KBM-7 (cell line): ENCODE data around the gene SMARCA4.
"Not testable (repeated sequence)": the region's sequence is repeated elsewhere in the genome, so short reads cannot be mapped to it uniquely, and the experiment has no call there.

ENCODE experiments used
- DNase-seq: peaks from one replicate; pipeline ENCODE4 v3.0.0-alpha.2; 2015
- in situ Hi-C: fragments of 300-500 bp; cut with MboI; formaldehyde crosslinking; loops from 2 replicates; pipeline ENCODE4 v1.14.3; 2020; ENCODE audit warnings: low sequenced_read_pairs, low pct_unique_long_range_greater_than_20kb, mixed read lengths

SMARCA4 gene

GRCh38 chr19:11047866-11048265 lies 87.0 kb downstream of the SMARCA4 start:
- DNase-seq = no peak
- in situ Hi-C loops = no loop called here

DNA sequence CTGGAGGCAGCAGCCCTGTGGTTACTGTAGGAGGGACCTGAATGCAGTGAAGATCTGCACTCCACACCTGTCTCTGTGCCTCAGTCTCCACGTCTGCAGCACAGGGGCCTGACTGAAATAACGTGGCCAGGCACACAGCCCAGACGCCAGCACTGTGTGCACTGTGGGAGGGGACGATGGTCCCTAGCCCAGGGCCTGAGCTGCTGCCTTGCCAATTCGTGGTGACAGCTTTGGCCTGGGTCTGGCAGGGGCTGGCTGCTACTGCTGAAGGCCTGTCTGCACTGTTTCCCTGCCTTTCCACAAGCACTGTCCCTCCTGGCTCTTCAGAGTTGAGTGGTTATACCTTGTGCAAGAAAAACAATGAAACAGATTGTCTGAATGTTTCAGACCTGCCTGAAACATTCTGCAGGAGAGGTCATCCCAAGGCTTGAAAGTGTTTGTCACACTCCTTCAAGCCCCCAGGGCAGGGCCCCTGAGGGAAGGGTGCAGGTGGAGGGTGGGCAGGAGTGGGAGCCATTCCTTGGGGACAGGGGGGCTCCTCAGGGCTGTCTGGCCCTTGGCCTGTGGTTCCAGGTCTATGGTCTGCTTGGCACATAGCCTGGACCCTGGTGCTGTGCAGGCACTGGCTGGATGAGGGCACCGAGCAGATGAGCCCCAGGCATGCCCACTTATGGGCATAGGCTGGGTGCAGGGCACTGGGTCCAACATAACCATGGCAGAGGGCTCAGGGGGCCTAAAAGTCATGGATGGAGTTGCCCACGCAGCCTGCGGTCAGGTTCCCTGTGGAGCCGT lies 89.7 kb downstream of the SMARCA4 start:
- in situ Hi-C loops = no loop called here
- DNase-seq = no peak

GRCh38 chr19:11053817-11054195 lies 93.0 kb downstream of the SMARCA4 start:
- in situ Hi-C loops = no loop called here
- DNase-seq = no peak

DNA sequence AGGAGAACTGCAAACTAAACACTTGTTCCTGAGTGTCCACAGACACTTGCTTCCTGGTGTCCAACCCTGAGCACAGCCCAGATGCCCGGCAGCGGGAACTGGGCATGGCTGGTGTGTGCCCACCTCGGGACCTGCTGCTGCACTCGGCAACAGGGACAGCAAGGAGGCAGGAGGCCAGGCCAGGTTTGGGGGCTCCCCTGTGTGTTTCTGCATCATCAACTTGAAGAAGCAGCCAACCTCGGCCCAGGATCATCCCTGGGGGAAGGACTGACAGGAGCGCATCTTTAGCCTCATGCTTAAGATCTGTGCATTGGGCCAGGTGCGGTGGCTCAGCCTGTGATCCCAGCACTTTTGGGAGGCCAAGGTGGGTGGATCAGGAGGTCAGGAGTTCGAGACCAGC lies 93.4 kb downstream of the SMARCA4 start:
- in situ Hi-C loops = no loop called here
- no peak for DNase-seq

- no peak for DNase-seq
- in situ Hi-C loops = no loop called here
Measured at GRCh38 chr19:11054628-11055027, 93.8 kb downstream of the SMARCA4 start.

- no peak for DNase-seq
- in situ Hi-C loops = no loop called here
Measured at GRCh38 chr19:11058246-11059030, 97.6 kb downstream of the SMARCA4 start.

- DNase-seq = no peak
- in situ Hi-C loops = no loop called here
Measured at GRCh38 chr19:11059511-11060358, 98.9 kb downstream of the SMARCA4 start.

DNA sequence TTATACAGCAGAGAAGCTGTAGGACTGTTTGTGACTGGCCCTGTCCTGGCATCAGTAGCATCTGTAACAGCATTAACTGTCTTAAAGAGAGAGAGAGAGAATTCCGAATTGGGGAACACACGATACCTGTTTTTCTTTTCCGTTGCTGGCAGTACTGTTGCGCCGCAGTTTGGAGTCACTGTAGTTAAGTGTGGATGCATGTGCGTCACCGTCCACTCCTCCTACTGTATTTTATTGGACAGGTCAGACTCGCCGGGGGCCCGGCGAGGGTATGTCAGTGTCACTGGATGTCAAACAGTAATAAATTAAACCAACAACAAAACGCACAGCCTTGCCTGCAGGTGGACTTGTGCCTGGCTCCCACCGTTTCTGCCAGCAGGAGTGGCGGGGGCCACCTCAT lies 101.1 kb downstream of the SMARCA4 start:
- in situ Hi-C loops = no loop called here

DNA sequence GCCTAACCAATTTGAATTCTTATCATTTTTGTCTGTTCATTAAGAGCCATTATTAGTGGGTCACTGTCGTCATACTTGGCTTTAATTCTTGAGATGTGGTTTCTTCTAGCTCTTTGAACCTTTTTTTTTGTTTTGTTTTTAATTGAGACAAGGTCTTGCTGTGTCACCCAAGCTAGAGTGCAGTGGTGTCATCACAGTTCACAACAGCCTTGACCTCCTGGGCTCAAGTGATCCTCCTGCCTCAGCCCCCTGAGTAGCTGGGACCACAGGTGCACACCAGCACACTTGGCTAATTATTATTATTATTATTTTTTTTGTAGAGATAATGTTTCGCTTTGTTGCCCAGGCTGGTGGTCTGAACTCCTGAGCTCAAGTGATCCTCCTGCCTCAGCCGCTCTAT lies 102.6 kb downstream of the SMARCA4 start:
- no peak for DNase-seq
- in situ Hi-C loops = no loop called here

More for the DNA sequence above, 101.1 kb downstream of the SMARCA4 start:
- no peak for DNase-seq

DNA sequence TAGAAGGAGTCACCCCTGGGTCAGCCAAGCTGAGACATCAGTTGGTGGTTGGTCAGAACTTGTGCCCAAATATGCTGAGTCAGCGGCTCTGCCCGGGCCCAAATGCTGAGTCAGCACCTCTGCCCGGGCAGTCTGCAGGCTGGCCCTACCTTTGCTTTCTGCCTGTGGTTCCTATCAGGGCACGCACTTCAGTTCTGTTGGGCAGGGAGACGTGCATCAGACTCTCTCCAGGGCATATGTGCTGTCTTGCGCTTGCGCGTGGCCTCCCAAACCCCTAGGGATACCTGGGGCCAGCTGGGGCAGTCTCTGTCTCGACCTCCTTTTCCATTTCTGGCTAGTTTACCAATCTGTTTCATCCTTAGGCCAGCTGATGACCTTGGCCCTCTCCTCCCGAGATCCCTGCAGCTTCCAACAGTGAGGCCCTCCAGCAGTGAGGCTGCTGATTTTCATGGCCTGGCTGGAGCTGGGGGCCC lies 104.0 kb downstream of the SMARCA4 start:
- in situ Hi-C loops = no loop called here
- DNase-seq = no peak

DNA sequence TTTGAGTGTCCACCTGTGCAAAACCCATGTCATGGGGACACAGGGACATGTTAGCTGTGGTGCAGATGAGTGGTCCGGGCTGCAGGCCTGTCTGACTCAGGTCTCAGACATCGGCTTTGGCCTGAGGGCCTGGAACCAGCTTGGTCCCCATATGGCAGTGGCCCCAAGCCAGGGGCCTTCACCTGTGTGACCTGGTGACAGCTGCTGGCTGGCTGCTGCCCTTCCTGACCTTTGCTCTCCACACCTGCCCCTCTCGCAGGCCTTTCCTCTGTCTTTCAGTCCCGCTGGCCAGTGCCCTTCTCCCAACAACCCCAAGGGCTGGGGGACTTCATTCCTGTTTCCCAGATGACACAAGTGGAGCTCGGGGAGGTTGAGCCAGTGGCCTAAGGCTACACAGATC lies 105.5 kb downstream of the SMARCA4 start:
- no peak for DNase-seq
- in situ Hi-C loops = no loop called here

GRCh38 chr19:11067356-11068113 lies 106.7 kb downstream of the SMARCA4 start:
- no peak for DNase-seq
- in situ Hi-C loops = no loop called here

DNA sequence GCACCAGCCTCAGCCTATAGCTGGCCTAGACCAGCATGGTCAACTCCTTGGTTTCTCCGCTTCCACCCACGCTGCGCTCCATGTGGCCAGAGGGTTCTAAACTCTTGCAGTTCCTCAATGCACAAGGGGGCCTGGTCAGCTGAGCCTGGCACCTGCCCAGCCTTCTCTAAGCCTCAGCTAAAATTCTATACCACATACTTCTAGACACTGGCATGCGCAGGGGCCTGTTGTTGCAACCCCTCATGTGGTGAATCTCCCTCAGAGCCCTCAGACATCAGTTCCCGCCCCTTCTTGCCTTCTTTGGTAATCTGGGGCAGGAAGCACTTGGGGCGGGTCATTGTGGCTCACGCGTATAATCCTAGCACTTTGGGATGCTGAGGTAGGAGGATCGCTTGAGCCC lies 108.7 kb downstream of the SMARCA4 start:
- in situ Hi-C loops = no loop called here
- peak; percentile 17 for DNase-seq

GRCh38 chr19:11070123-11070522 lies 109.3 kb downstream of the SMARCA4 start:
- DNase-seq = no peak
- in situ Hi-C loops = no loop called here

DNA sequence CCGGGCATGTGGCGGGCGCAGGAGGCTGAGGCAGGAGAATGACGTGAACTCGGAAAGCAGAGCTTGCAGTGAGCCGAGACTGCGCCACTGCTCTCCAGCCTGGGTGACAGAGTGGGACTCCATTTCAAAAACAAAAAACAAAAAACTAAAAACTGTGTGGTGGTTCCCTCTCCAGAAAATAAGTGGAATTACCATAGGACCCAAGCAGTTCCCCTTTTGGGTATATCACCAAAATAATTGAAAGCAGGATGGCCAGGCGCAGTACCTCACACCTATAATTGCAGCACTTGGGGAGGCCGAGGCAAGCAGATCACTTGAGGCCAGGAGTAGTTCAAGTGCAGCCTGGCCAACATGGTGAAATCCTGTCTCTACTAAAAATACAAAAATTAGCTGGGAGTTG lies 112.7 kb downstream of the SMARCA4 start:
- in situ Hi-C loops = no loop called here
- DNase-seq = peak; percentile 31

GRCh38 chr19:11076792-11077191 lies 116.0 kb downstream of the SMARCA4 start:
- DNase-seq, in situ Hi-C loops: not testable (repeated sequence)

DNA sequence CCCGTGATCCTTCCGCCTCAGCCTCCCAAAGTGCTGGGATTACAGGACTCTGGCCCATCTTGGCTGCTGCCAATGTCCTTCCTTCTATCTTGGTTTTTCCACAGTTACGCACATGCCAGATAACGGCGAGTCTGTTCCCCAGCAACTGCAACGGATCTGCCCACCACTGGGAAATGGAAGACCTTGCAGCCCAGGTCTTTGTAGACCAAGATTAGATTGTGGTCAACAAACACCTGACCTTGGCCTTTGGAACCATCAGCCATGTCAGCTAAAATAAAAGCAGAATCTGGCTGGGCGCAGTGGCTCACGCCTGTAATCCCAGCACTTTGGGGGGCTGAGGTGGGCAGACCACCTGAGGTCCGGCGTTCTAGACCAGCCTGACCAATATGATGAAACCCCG lies 118.1 kb downstream of the SMARCA4 start:
- in situ Hi-C loops = no loop called here
- no peak for DNase-seq

- in situ Hi-C loops = no loop called here
Measured at GRCh38 chr19:11079999-11080398, 119.2 kb downstream of the SMARCA4 start.

More at GRCh38 chr19:11079999-11080398, 119.2 kb downstream of the SMARCA4 start:
- no peak for DNase-seq
